Kidney (tissue), 14 donors: Measurements from ENCODE around the gene RCAN1. TPM values are rescaled to one million over a fixed set of nuclear protein-coding genes. Genes with fewer than 3 reads are reported as not detected.

ENCODE experiments used
- DNase-seq, 5 donors: peaks; one replicate each; pipeline ENCODE4 v3.0.0-alpha.2; 2013 to 2020
- FAIRE-seq: peaks from 2 replicates; lab custom pipeline; 2012; peaks lifted over from hg19 to GRCh38; lab: Jason Lieb, UNC
- H3K27ac ChIP-seq, 2 donors: one replicate each; pipeline ENCODE4 v1.7.0; 2013; ENCODE audit warnings: low read depth in 2 of 2, low read length in 2 of 2, inconsistent platforms in 1 of 2
- H3K27me3 ChIP-seq: one replicate; pipeline ENCODE4 v1.7.1; 2013; ENCODE audit warnings: low read length, inconsistent platforms; ENCODE audit not compliant: control insufficient read depth, insufficient read depth
- H3K36me3 ChIP-seq, 3 donors: one replicate each; pipeline versions ENCODE4 v1.7.0 to v1.7.1; 2013; ENCODE audit warnings: low read length in 3 of 3, control low read depth in 1 of 3, inconsistent platforms in 1 of 3; ENCODE audit not compliant: insufficient read depth in 3 of 3, control insufficient read depth in 2 of 3
- H3K4me1 ChIP-seq, 3 donors: one replicate each; pipeline versions ENCODE4 v1.7.0 to v1.7.1; 2013; ENCODE audit warnings: low read length in 3 of 3, inconsistent platforms in 1 of 3, low read depth in 1 of 3; ENCODE audit not compliant: control insufficient read depth in 2 of 3, insufficient read depth in 2 of 3
- H3K4me3 ChIP-seq, 3 donors: one replicate each; pipeline versions ENCODE4 v1.7.0 to v1.8.1; 2013; ENCODE audit warnings: low read length in 3 of 3, control low read depth in 1 of 3, inconsistent platforms in 1 of 3
- H3K9ac ChIP-seq, 3 donors: one replicate each; pipeline versions ENCODE4 v1.7.0 to v1.7.1; 2013; ENCODE audit warnings: low read length in 3 of 3, control low read depth in 1 of 3, inconsistent platforms in 1 of 3
- H3K9me3 ChIP-seq, 3 donors: one replicate each; pipeline versions ENCODE4 v1.7.0 to v1.7.1; 2013; ENCODE audit warnings: low read length in 3 of 3, control low read depth in 1 of 3, inconsistent platforms in 1 of 3; ENCODE audit not compliant: control insufficient read depth in 2 of 3, insufficient read depth in 1 of 3
- intact Hi-C: fragments of 100-400 bp; cut with DNase I; formaldehyde crosslinking; loops from one replicate; pipeline ENCODE4 v1.11.1; 2022
- polyA plus RNA-seq: library from polyadenylated mRNA; stranded (reverse); fragments of 350-450 nt; fragmentation: Illumina TruSeq; extraction: RNeasy Lipid Tissue Mini Kit (QIAGEN cat#74804); gene quantifications from one replicate; pipeline ENCODE4 v1.2.3, GENCODE V29; 2014; ENCODE audit warnings: low read depth, low replicate concordance; ENCODE audit not compliant: insufficient read depth
- total RNA-seq: library from RNA; stranded (reverse); fragmentation: NEBNext Ultra II Directional; extraction: Animal tissue kit (Norgen Biotek cat#: 25700); gene quantifications from one replicate; pipeline ENCODE4 v1.2.1, GENCODE V29; 2021
- TF ChIP-seq, protein P1 (sequence below): IDR thresholded peaks from 3 replicates; pipeline ENCODE4 v1.5.1; 2012; ENCODE audit warnings: mild to moderate bottlenecking, moderate library complexity, borderline replicate concordance; ENCODE audit not compliant: insufficient read depth; ENCODE audit errors: extremely low read depth
- donor health status: control.
- donor health status: control.
- donor health status: control.
- donor health status: control.
- donor health status: control.
- donor health status: DM: yes; HTN: yes; CAD: no.
- donor health status: Normal renal cell carcinoma (clear cell type).

Gene RCAN1
- total and polyA plus RNA-seq, 2 donors from 2014 or later = 31.3 to 55.3 TPM

DNA sequence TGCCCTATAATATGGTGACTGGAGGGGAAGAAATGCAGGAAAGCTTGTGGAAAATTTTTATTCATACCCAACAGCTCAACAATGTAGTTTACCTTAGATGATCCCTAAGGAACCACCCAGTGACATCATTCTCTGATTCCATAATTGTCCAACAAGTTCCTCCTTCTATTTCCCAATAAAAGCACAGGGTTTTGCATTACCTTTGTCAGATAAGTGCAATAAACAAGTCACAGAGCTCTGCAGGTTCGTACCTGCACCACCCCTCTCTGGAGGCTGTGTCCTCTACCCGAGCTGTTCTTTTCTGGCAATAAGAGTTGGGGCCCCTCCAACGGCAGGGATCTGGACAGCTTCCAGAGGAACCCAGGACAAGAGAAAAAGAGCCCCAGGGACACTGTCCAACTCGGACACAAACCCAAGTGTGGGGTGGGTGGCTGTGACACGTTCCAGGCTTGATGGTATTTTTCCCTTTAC lies 38.8 kb downstream of the RCAN1 start:
- TF ChIP-seq, protein P1, sequence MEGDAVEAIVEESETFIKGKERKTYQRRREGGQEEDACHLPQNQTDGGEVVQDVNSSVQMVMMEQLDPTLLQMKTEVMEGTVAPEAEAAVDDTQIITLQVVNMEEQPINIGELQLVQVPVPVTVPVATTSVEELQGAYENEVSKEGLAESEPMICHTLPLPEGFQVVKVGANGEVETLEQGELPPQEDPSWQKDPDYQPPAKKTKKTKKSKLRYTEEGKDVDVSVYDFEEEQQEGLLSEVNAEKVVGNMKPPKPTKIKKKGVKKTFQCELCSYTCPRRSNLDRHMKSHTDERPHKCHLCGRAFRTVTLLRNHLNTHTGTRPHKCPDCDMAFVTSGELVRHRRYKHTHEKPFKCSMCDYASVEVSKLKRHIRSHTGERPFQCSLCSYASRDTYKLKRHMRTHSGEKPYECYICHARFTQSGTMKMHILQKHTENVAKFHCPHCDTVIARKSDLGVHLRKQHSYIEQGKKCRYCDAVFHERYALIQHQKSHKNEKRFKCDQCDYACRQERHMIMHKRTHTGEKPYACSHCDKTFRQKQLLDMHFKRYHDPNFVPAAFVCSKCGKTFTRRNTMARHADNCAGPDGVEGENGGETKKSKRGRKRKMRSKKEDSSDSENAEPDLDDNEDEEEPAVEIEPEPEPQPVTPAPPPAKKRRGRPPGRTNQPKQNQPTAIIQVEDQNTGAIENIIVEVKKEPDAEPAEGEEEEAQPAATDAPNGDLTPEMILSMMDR = no peak
- no peak overlapping the region for H3K9ac ChIP-seq
- no peak overlapping the region for H3K4me3 ChIP-seq
- H3K27ac ChIP-seq = no peak overlapping the region
- intact Hi-C loops = no loop called here
- H3K9me3 ChIP-seq = no peaks in the 10 kb centered on the region
- no peaks in the 10 kb centered on the region for H3K27me3 ChIP-seq
- DNase-seq (no peak), FAIRE-seq (no peak)
- H3K36me3 ChIP-seq = no peaks in the 10 kb centered on the region
- H3K4me1 ChIP-seq = no peaks in the 10 kb centered on the region

DNA sequence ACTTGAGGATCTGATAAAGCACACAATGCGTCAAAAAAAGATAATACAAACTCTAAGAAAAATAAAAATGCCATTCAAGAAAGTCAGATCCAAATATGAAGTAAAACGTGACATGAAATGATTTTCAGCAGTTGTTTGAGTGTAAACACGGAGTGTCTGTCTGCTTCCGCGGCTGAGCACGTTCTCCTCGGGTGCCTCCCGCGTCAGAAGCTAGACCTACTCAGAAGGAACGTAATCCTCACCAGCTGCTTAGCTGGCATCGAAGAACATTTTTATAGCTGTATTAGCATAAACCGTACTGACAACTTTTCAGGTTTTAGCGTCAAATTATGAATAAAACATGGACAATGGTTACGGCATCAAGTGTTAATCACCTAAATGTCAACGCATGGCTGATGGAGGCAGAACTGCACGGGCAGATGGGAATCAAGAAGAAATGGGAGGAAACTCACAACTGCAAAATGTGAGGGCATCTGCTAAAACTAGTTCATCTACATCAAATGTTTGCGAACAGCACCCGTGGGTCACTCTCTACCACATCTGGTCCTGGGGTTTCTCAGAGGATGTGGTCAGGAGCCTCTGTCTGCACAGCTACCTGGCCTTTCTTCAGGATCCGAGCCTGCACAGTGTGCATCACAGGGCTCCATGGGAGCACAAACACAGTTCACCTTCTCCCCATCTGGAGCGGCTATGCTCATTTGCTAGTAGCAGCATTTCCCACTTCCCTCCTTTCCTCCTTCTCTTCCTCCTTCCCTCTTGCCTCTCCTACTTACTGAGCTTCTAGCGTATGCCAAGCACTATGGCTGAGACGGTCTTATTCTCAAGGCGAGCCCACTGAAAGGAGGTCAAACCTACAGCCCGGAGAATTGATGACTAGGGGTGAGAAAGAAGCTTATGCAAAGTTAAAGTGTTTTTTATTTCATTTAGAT lies 40.0 kb downstream of the RCAN1 start:
- DNase-seq = no peak
- TF ChIP-seq, protein P1 = no peak
- H3K27me3 ChIP-seq = no peaks in the 10 kb centered on the region
- H3K36me3 ChIP-seq = no peaks in the 10 kb centered on the region
- intact Hi-C loops = no loop called here
- no peak overlapping the region for H3K27ac ChIP-seq
- no peak for FAIRE-seq
- H3K9ac ChIP-seq = no peak overlapping the region
- no peak overlapping the region for H3K4me3 ChIP-seq
- H3K9me3 ChIP-seq = no peaks in the 10 kb centered on the region
- H3K4me1 ChIP-seq = no peaks in the 10 kb centered on the region

DNA sequence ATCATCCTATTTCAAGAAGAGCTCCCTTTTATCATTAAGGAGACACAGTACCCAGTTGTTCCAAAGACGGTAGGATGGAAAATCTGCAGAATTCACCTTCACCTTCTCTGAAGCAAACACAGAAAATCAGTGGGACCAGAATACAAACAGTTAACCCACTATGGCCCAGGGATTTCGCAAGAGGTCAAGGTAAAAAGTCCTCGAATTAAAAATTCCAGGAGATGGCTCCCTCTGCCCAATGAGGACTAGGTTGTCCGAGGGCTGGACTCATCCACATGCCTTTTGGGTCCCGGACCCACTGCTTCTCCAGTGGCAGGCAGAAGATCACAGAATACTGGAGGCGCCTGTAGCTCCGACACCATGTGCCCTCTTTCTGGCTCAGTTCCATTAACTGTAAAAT lies 42.9 kb downstream of the RCAN1 start:
- Histone ChIP-seq H3K4me1 (no peaks in the 10 kb centered on the region), H3K4me3 (no peak overlapping the region), H3K27me3 (no peaks in the 10 kb centered on the region), H3K36me3 (no peaks in the 10 kb centered on the region), H3K9ac (no peak overlapping the region), H3K27ac (no peak overlapping the region), H3K9me3 (no peaks in the 10 kb centered on the region)
- DNase-seq = no peak
- intact Hi-C loops = no loop called here
- no peak for FAIRE-seq
- TF ChIP-seq, protein P1 = no peak
